GM19351 (cell line): ENCODE measurements around the gene SPATA2.
"Not testable (repeated sequence)": the region's sequence is repeated elsewhere in the genome, so short reads cannot be mapped to it uniquely, and the experiment has no call there.

Experiments used
- ATAC-seq: cut with Tn5 transposase; IDR thresholded peaks from one replicate; pipeline ENCODE4 v1.9.1; 2021; ENCODE audit warnings: mild to moderate bottlenecking, moderate library complexity; ENCODE audit not compliant: unreplicated experiment

Gene SPATA2, protein sequence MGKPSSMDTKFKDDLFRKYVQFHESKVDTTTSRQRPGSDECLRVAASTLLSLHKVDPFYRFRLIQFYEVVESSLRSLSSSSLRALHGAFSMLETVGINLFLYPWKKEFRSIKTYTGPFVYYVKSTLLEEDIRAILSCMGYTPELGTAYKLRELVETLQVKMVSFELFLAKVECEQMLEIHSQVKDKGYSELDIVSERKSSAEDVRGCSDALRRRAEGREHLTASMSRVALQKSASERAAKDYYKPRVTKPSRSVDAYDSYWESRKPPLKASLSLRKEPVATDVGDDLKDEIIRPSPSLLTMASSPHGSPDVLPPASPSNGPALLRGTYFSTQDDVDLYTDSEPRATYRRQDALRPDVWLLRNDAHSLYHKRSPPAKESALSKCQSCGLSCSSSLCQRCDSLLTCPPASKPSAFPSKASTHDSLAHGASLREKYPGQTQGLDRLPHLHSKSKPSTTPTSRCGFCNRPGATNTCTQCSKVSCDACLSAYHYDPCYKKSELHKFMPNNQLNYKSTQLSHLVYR

DNA sequence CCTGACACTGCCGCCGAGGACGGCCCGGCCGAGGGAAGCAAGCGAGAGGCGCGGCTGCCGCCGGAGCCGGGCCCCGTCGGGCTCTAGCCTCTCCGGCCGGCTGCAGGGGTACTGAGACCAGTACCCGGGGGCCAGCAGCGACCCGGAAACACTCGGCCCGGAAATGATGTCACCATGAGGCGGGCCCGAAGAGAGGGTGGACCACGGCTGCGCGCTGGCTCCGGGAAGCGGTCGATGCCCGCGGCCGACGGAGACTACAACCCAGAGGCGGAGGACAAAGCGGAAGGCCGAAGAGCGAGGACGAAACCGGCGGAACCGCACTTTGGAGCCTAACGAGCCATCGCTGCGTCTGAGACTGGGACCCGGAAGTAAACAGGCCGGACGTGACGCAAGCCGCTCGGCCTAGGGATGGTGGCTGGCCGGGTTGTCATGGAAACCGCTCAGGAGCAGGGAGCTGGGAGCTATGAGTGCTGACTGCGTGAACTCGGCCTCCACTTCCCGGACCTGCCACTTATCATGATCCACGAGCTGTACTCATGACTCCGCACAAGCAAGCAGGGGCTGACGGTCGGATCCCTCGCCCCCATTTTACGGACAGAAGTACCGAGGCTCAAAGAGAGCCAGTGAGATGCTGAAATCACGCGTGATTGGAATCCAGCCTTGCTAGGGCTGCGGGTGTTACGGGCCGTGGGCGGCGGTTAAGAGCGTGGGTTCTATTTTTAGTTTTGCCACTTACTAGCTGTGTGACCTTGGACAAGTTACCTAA lies at the start of gene SPATA2:
SPATA2 (minus strand) TSS at position 150 of the 766 bp plus-strand sequence. CDS start 7,039 bp downstream, outside the sequence.
- peak; percentile 90 for ATAC-seq

DNA sequence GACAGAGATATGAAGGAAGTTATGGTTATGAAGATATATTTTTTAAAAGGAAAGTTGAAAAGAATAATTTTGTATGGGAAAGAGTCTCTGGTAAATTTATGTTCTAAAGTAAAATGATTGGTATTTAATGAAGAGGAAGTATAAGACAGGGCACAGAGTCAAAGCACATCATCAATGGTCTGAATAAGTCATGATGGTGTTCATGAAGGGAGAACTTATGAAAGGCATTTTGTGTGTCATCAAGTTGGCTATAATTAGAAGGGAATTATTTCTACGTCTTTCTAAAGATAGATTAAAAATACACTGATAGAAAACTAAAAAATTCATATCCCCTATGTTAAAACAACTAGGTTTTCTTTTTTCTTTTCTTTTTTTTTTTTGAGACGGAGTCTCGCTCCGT lies 46.1 kb upstream of the SPATA2 start:
- no peak for ATAC-seq

DNA sequence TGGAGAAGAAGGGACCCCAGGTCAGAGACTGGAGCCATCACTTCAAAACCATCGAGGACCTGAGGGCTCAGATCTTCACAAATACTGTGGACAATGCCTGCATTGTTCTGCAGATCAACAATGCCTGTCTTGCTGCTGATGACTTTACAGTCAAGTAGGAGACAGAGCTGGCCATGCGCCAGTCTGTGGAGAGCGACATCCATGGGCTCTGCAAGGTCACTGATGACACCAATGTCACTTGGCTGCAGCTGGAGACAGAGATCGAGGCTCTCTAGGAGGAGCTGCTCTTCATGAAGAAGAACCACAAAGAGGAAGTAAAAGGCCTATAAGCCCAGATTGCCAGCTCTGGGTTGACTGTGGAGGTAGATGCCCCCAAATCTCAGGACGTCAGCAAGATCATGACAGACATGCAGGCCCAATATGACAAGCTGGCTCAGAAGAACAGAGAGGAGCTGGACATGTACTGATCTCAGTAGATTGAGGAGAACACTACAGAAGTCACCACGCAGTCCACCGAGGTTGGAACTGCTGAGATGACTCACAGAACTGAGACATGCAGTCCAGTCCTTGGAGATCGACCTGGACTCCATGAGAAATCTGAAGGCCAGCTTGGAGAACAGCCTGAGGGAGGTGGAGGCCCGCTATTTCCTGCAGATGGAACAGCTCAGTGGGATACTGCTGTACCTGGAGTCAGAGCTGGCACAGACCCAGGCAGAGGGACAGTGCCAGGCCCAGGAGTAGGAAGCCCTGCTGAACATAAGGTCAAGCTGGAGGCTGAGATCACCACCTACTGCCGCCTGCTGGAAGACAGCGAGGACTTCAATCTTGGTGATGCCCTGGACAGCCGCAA lies 42.0 kb upstream of the SPATA2 start:
- ATAC-seq, result not testable (repeated sequence)

DNA sequence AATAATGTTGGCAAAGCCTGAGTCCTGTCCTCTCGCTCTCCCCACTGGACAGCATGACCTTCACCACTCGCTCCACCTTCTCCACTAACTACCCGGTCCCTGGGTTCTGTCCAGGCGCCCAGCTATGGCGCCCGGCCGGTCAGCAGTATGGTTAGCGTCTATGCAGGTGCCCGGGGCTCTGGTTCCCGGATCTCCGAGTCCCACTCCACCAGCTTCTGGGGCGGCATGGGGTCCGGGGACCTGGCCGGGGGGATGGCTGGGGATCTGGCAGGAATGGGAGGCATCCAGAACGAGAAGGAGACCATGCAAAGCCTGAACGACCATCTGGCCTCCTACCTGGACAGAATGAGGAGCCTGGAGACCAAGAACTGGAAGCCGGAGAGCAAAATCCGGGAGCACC lies 41.4 kb upstream of the SPATA2 start:
- no peak for ATAC-seq

DNA sequence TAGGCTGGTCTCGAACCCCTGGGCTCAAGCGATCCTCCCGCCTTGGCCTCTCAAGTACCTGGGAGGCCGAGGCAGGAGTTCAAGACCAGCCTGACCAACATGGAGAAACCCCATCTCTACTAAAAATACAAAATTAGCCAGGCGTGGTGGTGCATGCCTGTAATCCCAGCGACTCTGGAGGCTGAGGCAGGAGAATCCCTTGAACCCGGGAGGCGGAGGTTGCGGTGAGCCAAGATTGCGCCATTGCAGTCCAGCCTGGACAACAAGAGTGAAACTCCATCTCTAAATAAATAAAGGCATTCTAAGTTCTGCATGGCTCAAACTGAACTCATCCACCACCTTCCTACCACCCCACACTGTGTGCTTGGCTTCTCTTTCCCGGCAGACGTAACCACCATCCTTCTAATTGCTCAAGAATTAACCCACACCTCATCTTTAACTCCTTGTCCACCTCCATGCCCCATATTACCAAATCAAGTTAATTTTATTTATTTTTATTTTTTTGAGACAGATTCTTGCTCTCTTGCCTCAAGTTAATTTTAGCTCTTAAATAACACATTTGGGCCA lies 40.6 kb upstream of the SPATA2 start:
- ATAC-seq, result not testable (repeated sequence)

DNA sequence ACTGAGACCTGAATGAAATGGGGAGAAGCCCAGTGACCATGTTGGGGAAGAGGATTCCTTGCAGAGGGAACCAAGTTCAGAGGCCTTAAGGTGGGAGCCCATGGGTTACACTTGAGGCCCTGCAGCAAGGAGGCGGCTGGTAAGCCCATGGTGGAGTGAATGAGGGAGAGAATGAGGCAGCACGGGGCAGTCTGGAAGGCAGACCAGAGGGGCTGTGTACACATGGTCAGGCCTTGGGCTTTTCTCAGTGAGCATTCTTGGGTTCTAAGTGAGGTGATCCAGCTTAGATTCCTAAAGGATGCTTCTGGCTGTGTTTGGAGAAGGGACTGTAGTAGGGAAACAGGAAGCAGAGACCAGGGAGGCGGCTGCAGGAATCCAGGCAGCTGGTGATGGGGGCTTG lies 39.8 kb upstream of the SPATA2 start:
- no peak for ATAC-seq

DNA sequence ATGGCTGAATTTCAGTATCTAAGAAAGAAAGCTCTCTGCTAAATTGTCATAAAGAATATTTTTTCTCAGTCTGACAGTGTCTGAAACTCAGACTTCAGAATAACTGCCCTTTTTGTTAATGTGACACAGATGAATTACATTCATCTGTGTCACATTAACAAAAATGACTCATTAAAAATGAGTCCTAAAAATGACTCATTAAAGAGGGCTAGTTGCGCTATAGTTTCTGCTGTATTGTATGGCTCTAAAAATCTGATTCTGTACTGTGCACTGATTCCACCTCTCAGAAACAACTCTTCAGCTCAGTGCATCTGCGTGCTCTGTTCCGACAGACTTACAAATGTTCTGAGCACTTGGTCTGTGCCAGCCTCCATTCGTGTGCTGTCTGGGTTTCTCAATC lies 35.8 kb upstream of the SPATA2 start:
- no peak for ATAC-seq

DNA sequence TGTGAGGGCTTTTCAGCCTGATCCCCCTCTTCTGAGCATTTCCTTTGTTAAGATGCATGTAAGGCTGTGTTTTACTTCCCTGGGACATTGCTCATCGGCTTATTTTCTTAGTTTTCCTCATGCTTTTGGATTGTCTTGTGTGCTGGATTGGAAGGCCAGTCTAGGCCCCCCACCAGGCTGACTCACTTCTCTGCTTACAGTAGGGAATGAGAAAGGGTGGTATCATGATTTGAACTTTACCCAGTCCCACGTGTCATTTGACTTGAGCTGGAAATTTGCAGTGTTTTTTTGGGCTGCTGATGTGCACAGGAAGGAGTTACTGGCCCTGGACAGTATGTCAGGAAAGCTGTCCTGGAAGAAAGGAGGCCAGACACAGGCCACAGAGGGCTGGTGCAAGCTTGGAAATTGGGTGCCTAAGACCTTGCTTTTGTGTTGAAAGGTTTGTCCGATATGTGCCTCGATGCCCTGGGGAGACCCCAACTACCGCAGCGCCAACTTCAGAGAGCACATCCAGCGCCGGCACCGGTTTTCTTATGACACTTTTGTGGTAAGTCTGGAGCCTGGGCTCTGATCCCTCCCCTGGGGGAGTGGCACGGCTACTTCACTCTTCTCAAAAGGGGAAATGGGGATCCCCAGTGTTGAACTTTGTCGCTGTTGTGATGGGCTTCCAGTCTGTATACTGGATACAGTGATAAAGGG lies 33.6 kb upstream of the SPATA2 start:
- ATAC-seq, result no peak

DNA sequence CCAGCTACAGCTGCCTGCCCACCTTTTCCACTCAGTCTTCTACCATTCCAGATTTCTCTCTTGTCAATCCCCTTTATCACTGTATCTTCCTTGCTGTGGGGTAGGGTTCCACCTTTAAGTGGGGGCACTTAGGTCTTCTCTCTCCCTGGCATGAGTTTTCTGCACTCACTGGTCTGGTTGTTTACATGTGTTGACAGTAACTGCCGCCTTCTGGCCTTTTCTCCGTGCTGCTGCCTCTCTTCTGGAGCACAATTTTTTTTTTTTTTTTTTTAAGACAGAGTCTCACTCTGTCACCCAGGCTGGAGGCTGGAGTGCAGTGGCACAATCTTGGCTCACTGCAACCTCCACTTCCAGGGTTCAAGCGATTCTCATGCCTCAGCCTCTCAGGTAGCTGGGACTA lies 32.8 kb upstream of the SPATA2 start:
- ATAC-seq, result no peak

DNA sequence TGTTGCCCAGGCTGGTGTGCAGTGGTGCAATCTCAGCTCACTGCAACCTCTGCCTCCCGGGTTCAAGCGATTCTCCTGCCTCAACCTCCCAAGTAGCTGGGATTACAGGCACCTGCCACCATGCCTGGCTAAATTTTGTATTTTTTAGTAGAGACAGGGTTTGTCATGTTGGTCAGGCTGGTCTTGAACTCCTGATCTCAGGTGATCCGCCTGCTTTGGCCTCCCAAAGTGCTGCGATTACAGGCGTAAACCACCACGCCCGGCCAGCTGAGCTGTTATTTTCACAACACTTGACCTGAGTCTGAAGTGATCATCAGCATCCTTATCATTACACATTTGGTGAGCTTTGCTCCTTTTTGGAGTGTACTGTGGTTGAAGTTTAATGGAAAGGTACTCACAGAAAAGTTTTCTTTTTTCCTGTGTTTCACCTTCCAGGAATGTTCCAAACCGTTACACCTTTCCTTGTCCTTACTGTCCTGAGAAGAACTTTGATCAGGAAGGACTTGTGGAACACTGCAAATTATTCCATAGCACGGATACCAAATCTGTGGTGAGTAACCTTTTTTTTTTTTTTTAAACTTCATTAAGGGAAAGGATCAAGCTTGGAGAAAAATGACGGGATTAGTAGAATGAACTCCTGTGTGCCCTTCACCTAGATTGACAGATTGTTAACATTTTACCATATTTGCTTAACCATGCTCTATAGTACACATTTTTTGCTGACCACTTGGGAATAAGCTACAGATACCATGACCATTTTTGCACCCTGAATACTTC lies 30.6 kb upstream of the SPATA2 start:
- ATAC-seq, result no peak

DNA sequence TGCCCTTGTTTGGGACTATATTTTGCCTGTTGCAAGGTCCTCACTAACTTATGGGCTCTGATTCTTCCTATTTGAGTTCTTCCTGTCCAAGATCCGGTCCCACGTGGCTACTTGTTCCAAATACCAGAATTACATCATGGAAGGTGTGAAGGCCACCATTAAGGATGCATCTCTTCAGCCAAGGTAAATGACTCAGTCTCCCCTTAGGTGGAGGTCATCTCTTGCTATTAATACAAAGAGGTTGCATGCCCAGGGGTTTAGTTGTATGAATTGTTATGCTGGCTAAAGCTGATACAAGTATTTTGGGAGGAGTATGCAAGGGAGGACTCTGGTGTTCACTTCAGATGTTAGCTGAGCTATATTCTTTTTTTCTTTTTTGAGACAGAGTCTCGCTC lies 30.0 kb upstream of the SPATA2 start:
- ATAC-seq, result no peak

DNA sequence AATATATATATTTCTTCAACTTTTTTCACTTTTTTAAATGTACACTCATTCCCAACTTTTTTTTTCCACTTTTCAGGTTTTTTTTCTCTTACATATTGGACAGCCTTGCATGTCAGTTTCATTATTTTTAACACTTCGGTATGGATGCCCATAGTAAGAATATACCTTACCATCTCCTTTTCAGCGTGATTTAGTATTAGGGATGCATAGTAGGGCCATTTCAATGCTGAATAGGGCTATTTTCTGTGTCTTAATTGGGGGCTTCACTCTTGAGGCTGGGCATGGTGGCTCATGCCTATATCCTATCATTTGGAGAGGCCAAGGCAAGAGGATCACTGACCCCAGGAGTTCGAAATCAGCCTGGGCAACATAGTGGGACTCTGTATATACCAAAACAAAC lies 27.6 kb upstream of the SPATA2 start:
- no peak for ATAC-seq

DNA sequence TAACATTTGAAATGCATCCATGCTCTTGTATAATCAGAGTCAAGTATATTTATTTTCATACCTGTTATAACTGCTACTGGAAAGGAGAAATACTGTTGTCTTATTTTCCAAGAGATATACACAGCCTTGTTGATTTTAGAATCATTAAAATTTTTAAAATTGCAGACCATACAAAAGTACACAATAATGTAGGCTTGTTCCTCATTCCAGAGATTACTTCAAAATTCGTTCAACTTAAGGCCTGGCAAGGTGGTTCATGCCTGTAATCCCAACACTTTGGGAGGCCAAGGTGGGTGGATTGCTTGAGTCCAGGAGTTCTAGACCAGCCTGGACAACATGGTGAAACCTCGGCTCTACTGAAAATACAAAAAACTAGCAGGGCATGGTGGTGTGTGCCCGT lies 27.0 kb upstream of the SPATA2 start:
- no peak for ATAC-seq

DNA sequence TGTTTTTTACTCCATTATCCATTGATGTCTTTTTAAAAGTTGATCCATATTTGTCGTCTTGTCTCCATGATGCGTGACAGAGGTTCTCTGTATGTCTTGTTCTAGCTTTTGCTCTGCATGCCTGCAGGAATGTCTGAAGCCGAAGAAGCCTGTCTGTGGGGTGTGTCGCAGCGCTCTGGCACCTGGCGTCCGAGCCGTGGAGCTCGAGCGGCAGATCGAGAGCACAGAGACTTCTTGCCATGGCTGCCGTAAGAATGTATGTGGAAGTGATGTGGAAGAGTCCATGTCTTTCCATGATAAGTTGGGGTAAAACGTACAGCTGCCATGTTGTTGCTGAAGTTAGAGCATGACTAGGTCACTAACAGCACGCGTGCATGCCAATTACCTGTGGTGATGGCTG lies 26.1 kb upstream of the SPATA2 start:
- no peak for ATAC-seq

DNA sequence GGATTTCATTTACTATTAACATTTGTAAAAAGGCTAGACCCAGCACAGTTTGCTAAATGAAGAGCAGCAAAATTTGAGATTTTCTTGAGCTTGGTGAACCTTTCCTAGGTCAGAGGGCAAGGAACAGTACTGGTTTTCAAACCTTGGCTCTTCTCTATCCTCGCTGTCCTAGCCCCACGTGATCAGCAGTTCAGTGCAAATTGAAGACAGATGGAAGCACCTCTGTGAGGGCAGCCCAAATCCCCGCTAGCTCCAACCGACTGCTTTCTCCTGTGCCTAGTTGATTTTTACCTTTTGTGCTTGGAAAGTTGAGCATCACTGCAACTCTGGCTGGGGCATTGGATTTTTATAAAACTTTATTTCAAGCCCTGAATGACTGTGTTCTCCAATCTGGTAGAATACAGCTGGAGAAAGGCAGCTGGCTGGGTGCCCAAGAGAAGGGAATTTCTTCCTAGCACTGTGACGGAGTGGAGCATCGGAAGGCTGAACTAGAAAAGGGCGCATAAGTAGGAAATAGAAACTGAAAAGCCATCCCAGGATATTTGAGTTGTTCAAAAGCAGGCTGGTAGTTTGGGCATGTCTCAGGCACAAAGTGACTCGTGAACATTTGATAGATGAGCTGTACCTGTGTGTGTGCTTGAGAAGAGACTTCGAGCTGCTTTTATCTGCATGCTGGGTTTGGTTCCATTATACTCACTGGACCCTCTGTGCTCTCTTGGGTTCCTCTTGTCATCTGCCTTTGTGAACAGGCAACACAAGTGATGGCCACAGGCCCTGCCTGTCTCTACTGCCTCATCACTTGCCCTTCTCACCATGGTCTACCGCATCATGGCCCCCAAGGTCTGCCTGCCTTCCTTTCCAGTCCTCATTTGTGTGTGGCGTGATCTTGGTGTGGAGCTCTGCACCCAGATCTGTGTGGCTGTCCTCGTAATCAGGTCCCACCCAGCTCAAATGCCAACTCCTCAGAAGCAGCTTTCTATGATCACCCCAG lies 23.1 kb upstream of the SPATA2 start:
- no peak for ATAC-seq

DNA sequence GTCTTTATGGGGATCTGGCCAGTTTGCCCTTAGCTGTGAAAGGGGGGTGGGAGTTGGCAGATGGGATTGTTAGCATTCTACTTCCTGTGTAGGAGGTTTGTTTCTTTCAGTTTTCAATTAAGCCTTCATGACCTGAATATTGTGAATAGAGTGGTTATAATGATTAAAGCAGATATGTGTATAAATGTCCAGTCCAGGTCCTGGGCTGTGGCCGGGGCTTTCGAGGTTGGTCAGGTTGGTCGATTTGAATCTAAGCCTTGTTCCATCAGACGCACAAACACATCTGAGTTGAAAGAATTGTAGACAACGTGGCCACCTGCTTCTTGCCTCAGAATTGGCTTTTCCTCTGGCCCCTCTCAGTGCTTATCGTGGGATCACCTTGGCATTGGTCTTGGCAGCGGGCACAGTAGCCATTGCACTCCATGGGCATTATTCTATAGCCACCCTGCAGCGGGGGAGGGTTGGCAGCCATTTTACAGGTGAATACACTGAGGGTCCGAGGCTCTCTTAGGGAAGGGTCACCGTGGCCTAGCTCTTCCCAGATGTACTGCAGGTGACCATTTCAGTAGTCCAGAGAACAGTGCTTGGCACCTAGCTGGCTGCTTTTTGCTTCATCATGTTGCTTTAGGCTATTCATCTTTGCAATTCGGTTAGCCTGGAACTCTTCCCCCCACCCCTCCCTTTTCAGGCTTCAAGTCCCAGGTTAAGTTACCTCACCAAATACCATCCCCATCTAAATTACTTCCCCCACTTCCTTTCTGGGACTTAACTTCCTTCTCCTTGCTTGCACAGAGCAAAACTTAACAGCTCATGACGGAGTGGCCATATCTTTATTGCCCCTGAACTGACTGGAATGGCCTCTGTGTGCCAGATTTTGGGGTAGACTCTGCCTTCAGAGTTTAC lies 21.9 kb upstream of the SPATA2 start:
- ATAC-seq, result peak; percentile 5
